ENCODE measurements around the gene B3GALT4.

GRCh38 chr6:33316603-33317418, 39.9 kb downstream of the B3GALT4 start:
- TF ChIP-seq CTCF (IDR thresholded peaks at IDR 0.05; ENCODE audit: low read depth, low read length, poor library complexity, severe bottlenecking) (no peak), EZH2phosphoT487 (IDR thresholded peaks at IDR 0.05; ENCODE audit: borderline replicate concordance, low read length) (no peak)
